HG03575 (cell line): ENCODE results near the gene ST8SIA4.

ENCODE experiments used
- ATAC-seq: cut with Tn5 transposase; IDR thresholded peaks from one replicate; pipeline ENCODE4 v1.9.1; 2021; ENCODE audit not compliant: unreplicated experiment, insufficient number of reproducible peaks, low FRiP score; ENCODE audit errors: extremely low read depth

The ST8SIA4 gene

GRCh38 chr5:100757618-100758017 is 145.5 kb downstream of the ST8SIA4 start:
- no peak for ATAC-seq
